Karpas-422 (cell line): ENCODE results near the gene PGM2. TPM values are rescaled to one million over a fixed set of nuclear protein-coding genes. Genes with fewer than 3 reads are reported as not detected.

ENCODE experiments used
- DNase-seq: peaks from one replicate; pipeline ENCODE4 v3.0.0-alpha.2; 2015
- H2AFZ ChIP-seq: fragments of 200-600 bp; sonication (generic); 2 replicates; pipeline ENCODE4 v1.6.1; 2014; ENCODE audit warnings: antibody characterized with exemption, low read length, mixed read lengths
- H3K27ac ChIP-seq: fragments of 200-600 bp; sonication (generic); 2 replicates; pipeline ENCODE4 v1.5.1; 2014; ENCODE audit warnings: mild to moderate bottlenecking, low read length, moderate library complexity
- H3K27me3 ChIP-seq: fragments of 200-600 bp; sonication (generic); 2 replicates; pipeline ENCODE4 v1.6.1; 2014; ENCODE audit warnings: low read length, mixed read lengths
- H3K36me3 ChIP-seq: fragments of 200-600 bp; sonication (generic); 2 replicates; pipeline ENCODE4 v1.6.1; 2014; ENCODE audit warnings: low read length, mixed read lengths; ENCODE audit not compliant: insufficient read depth
- H3K4me1 ChIP-seq: fragments of 200-600 bp; sonication (generic); 2 replicates; pipeline ENCODE4 v1.6.1; 2014; ENCODE audit warnings: mild to moderate bottlenecking, low read length, mixed read lengths
- H3K4me2 ChIP-seq: fragments of 200-600 bp; sonication (generic); 2 replicates; pipeline ENCODE4 v1.6.1; 2014; ENCODE audit warnings: low read length, low read depth, mild to moderate bottlenecking; ENCODE audit not compliant: poor library complexity, severe bottlenecking
- H3K4me3 ChIP-seq: fragments of 200-600 bp; sonication (generic); 2 replicates; pipeline ENCODE4 v1.5.1; 2014; ENCODE audit warnings: mild to moderate bottlenecking, antibody characterized with exemption, low read length, mixed read lengths
- H3K79me2 ChIP-seq: fragments of 200-600 bp; sonication (generic); 2 replicates; pipeline ENCODE4 v1.6.1; 2014; ENCODE audit warnings: mild to moderate bottlenecking, low read length, mixed read lengths
- H3K9ac ChIP-seq: fragments of 200-600 bp; sonication (generic); 2 replicates; pipeline ENCODE4 v1.6.0; 2014; ENCODE audit warnings: low read length
- H3K9me2 ChIP-seq: fragments of 200-600 bp; sonication (generic), shearing (Covaris generic); replicated peaks from 2 replicates; pipeline ENCODE4 v1.6.0; 2014; ENCODE audit warnings: mild to moderate bottlenecking, low read length, moderate library complexity; ENCODE audit not compliant: insufficient read depth
- H3K9me3 ChIP-seq: fragments of 300-700, 200-600 bp; sonication (generic); 2 replicates; pipeline ENCODE4 v1.6.1; 2014; ENCODE audit warnings: low read length, mixed read lengths
- H4K20me1 ChIP-seq: fragments of 200-600 bp; sonication (generic); 2 replicates; pipeline ENCODE4 v1.6.1; 2014; ENCODE audit warnings: mild to moderate bottlenecking, antibody characterized with exemption, low read length, low read depth; ENCODE audit not compliant: insufficient read depth
- total RNA-seq: library from RNA; depleted of rRNA; stranded (reverse); fragments of >200 nt; shearing (Covaris generic); gene quantifications from 2 replicates; pipeline ENCODE4 v1.2.3, GENCODE V29; 2014; ENCODE audit warnings: low replicate concordance; rRNA removed

Gene PGM2
- total RNA-seq, 1 experiment from 2014 or later, result 40.3 TPM

DNA sequence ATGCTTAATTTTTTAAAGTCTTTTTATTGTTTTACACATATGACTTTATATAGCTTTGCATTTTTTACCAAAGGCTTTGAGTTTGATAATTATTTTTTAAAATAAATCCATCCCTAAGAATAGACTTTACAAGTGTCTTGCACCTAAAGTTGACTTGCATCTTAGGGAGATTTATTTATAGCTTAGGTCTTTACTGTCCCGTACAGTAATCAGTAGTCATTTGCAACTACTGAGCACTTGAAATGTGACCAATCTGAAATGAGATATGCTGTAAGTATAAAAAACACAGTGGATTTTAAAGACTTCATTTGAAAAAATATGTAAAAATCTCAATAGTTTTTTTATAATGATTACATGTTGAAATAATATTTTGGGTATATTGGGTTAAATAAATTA is 83.6 kb downstream of the PGM2 start:
- Histone ChIP-seq H2AFZ (no peak overlapping the region), H3K9me2 (no peaks in the 10 kb centered on the region), H3K9ac (no peak overlapping the region), H3K79me2 (peaks cover 50% of the 10 kb centered on the region), H3K27ac (no peak overlapping the region), H3K4me1 (peaks cover 12% of the 10 kb centered on the region), H4K20me1 (no peaks in the 10 kb centered on the region), H3K27me3 (no peaks in the 10 kb centered on the region), H3K4me3 (no peak overlapping the region), H3K36me3 (no peaks in the 10 kb centered on the region), H3K9me3 (no peaks in the 10 kb centered on the region), H3K4me2 (no peak overlapping the region)
- DNase-seq, result no peak

Other genes starting within 250 kb of the PGM2 start
- gene RELL1, start 140.3 kb upstream of the PGM2 start, total RNA-seq, result 0.60 and 1.0 TPM in 2 replicates
- 30.5 and 47.9 TPM in 2 replicates for gene TBC1D1, start 64.4 kb downstream of the PGM2 start, total RNA-seq
- 6.8 TPM in 1 of 2 replicates, not detected in the other for gene PTTG2, start 133.7 kb downstream of the PGM2 start, total RNA-seq